NCI-H82 treated with DMSO at 0.1 percent for 48 hours (cell line): ENCODE measurements around the gene HSDL1.
A peak's percentile ranks its signal among the peaks of the same experiment; 100 is the strongest.
"Not testable (repeated sequence)": the region's sequence is repeated elsewhere in the genome, so short reads cannot be mapped to it uniquely, and the experiment has no call there.

Experiments used
- DNase-seq: peaks from one replicate; lab custom pipeline; 2025; ENCODE audit not compliant: unreplicated experiment; lab: John Stamatoyannopoulos, UW

Gene HSDL1

GRCh38 chr16:84139628-84140258 lies 5.2 kb downstream of the HSDL1 start:
- peak; percentile 34 for DNase-seq

DNA sequence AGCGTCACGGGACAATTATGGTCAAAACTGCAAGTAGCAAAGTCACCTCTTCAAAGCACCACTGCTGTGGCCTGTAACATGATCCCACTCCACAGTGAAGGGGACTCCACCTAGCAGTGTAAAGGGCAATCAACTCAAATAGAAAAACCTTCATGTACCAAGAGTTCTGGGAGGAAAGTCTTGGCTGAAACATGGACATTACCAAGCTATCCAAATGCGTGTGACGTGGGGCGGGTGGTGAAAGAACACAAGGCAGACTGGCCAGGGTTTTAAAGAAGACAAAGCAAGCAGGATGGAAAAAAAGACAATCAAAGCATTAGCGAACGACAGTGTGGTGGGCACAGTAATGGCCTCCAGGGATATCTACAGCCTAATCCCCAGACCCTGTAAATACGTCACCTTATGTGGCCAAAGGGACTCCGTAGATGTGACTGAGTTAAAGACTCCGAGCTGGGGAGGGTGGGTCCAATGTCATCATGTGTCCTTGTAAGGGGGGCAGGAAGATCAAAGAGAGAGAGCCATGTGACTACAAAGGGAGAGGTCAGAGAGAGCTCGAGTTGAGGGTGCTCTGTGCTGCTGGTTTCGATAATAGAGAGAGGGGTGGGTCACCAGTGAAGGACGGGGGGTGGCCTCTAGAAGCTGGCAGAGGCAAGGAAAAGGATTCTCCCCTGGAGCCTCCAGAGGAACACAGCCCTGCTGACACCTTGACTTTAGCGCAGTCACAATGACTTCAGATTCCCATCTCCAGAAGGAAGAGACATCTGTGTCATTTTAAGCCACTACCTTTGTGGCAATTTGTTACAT lies 6.0 kb downstream of the HSDL1 start:
- peak; percentile 28 for DNase-seq

- no peak for DNase-seq
Observed at GRCh38 chr16:84138500-84138823, 6.5 kb downstream of the HSDL1 start.

GRCh38 chr16:84137769-84138357 lies 7.1 kb downstream of the HSDL1 start:
- no peak for DNase-seq

GRCh38 chr16:84137287-84137686 lies 7.7 kb downstream of the HSDL1 start:
- DNase-seq: no peak

DNA sequence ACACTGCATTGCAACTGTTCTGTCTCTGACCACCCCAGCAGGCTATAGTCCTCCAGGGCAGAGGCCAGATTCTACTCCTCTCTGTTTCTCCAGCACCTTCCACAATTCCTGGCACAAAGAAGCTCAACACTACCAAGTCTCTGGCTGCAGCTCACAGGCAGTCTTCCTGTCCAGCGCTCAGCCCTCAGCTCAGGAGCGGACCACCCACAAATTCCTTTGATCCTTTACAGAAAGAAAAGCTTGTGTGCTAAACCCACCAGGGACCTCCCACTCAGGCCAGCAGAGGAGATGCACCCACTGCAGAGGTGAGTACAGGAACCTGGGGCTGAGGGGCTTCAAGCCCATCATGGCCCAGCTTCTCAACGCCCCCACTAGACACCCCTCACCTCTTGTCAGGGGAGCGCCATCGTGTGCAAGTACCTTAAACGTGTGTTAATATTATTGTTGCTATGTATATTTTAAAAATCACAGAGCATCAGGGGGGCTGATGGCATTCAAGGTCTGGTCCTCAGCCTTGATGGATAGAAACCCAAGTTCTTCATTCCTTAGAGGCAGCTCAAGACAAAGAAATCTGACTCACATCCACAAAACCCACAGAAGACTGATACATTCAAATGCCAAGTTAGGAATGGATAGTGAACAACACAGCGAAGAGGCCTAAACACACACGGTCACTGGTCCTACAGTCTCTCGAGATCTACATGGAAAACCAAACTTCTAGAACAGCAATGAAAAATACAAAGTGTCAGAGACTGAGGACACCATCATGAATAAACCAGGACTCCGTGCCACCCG lies 8.4 kb downstream of the HSDL1 start:
- no peak for DNase-seq

GRCh38 chr16:84132527-84133285 lies 12.3 kb downstream of the HSDL1 start:
- no peak for DNase-seq

GRCh38 chr16:84131117-84131516 lies 13.9 kb downstream of the HSDL1 start:
- DNase-seq: no peak

DNA sequence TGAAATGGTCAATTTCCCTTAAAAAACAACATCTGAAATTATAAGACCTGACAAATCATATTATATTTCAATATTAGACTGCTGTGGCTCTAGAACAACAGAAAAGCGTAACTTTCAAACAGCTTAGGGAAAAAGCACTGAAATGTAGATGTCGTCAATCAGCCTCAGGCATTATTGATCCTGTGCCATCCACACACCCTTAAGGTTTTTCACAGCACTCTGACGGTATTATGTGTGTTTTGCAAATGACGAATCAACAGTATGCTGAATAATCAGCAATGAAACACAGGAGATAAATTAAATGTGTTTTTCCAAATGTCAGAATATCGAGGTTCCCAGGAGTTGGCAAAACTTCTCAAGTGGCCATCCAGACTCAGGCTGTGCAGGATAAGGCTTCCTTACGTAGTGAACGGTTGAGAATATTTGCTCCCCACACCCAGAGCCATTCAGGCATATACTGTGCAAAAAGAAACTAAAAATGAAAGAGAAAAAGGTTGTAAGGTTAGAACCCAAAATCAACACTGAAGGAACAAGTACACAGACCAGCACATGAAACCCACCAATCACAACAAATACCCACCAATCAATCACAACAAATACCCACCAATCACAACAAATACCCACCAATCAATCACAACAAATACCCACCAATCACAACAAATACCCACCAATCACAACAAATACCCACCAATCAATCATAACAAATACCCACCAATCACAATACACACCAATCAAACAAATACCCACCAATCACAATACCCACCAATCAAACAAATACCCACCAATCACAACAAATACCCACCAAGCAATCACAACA lies 20.5 kb downstream of the HSDL1 start:
- no peak for DNase-seq

GRCh38 chr16:84121007-84121406 lies 24.0 kb downstream of the HSDL1 start:
- no peak for DNase-seq

- DNase-seq: no peak
Observed at GRCh38 chr16:84120023-84120422, 25.0 kb downstream of the HSDL1 start.

DNA sequence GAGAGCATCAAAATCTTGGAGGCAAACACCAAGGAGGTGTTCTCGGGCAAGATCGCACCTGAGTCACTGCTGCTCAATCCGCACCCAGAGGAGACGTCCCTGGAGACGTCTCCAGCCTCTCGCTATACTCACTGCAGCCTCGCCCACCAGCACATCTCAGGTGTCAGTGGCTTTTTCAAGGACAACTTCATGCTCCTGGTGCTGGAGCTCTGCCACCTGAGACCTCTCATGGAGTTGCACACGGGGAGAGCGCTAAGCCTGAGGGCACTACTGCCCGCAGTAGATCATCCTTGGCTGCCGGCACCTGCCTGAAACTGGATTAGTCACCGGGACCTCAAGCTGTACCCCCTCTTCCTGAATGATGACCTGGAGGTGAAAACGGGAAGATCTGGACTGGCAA lies 25.6 kb downstream of the HSDL1 start:
- DNase-seq: no peak

GRCh38 chr16:84118315-84118714 lies 26.7 kb downstream of the HSDL1 start:
- not testable (repeated sequence) for DNase-seq

GRCh38 chr16:84117494-84117843 lies 27.5 kb downstream of the HSDL1 start:
- no peak for DNase-seq

DNA sequence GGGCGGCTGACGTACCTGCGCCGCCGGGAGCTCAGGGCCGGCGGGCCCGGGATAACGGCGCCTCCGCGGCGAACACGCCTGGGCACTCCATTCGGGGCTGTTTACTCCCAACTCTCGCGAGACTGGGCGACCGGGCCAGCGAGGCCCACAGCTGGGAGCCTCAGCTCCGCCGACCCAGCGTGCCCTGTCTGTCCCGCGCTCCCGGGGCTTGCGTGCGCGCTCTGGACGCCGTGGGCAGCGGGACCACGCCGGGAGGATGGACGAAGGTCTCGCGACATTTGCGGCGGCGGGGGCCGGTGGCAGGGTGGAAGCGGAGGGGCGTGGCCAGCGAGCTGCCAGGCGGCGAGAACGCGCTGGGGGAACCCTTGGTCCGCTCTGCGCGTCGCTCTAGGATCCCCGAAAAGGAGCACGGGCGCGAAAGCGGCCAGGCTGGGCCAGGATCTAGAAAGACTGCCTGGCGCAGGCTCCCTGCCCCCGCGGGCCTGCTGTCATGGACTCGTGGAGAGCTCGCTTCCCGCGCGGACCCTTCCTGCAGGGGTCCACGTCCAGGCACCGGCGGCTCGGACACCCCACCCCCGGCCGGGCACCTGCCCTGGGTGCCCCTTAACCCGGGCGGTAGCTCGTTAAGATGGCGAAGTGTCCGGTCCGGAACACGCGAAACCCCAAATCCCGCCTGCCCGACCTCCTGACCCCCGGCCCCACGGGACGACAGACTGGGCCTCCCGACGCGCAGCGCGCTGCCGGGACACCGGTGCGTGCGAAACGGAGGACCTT lies 28.1 kb downstream of the HSDL1 start, which contains the start of gene MBTPS1:
Gene MBTPS1, minus strand, starts transcription at position 223 of the 774 bp plus-strand sequence. CDS start 15,159 bp downstream, outside the sequence.
- peak; percentile 78 for DNase-seq

- no peak for DNase-seq
Observed at GRCh38 chr16:84115919-84116719, 28.9 kb downstream of the HSDL1 start.

DNA sequence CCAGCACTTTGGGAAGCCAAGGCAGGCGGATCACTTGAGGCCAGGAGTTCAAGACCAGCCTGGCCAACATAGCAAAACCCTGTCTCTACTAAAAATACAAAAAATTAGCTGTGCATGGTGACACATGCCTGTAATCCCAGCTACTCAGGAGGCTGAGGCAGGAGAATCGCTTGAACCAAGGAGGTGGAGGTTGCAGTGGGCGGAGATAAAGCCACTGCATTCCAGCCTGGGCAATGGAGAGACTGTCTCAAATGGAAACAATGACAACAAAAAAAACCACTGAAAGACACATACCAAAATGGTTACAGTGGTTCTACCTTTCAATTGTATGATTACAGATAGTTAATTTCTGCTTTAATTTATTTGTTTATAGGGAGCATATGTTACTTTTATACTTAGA lies 33.0 kb downstream of the HSDL1 start:
- DNase-seq: not testable (repeated sequence)

DNA sequence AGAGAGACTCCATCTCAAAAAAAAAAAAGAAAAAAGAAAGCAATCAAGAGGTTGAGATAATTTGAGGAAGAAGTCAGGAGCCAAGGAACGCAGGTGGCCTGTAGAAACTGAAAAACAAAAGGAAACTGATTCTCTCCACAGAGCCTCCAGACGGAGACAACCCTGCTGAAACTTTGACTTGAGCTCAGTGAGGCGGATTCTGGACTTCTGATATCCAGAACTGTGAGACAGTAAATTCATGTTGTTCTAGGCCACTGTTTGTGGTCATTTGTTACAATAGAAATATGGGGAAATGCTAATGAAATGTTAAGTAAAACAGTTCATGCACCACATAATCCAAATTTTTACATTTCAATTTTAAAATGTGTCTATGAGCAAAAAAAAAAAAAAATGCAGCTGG lies 33.5 kb downstream of the HSDL1 start:
- DNase-seq: no peak
